Measurements from ENCODE around the gene PAX5. TPM values are rescaled to one million over a fixed set of nuclear protein-coding genes. Genes with fewer than 3 reads are reported as not detected.
A peak's percentile ranks its signal among the peaks of the same experiment; 100 is the strongest.

Gene PAX5
- polyA plus RNA-seq, 1 of the 3 experiments (the other 2 are of a cell fraction) = 0.05 TPM

GRCh38 chr9:36864491-36865410 is 169.3 kb downstream of the PAX5 start:
- POLR2A ChIA-PET = no interaction called here
- WGBS (ENCODE audit: low lambda C conversion rate) = 73% methylated on average over 16 of the region's 31 CpGs
- H3F3A ChIP-seq (replicated peaks; ENCODE audit: insufficient read depth) = no peaks in the 10 kb centered on the region
- DNase-seq = no peak
- no peaks in the 10 kb centered on the region for H3K9me2 ChIP-seq
- TF ChIP-seq FOXJ3 (CRISPR knock-in tag; IDR thresholded peaks at IDR 0.05) (no peak), FOSL2 (IDR thresholded peaks at IDR 0.05; ENCODE audit: borderline replicate concordance, low read depth) (no peak), FOXM1 (IDR thresholded peaks at IDR 0.05; ENCODE audit: low read depth) (no peak)
- H3K4me3 ChIP-seq (ENCODE audit: low read depth in 2 of 2, low read length in 1 of 2) = no peak overlapping the region
- H3K27me3 ChIP-seq (ENCODE audit: insufficient read depth) = peaks cover 31% of the 10 kb centered on the region
- H3K9ac ChIP-seq = no peak overlapping the region
- H2AFZ ChIP-seq (ENCODE audit: low read depth) = no peak overlapping the region
- no peak overlapping the region for H3K27ac ChIP-seq (ENCODE audit: low read depth in 2 of 2, low read length in 1 of 2)
- H3K4me2 ChIP-seq = no peak overlapping the region
- no peaks in the 10 kb centered on the region for H3K36me3 ChIP-seq (replicated peaks in 1 of 2; ENCODE audit: control insufficient read depth in 1 of 2, insufficient read depth in 2 of 2, low read length in 1 of 2)
- H3K9me3 ChIP-seq = no peaks in the 10 kb centered on the region
- no peaks in the 10 kb centered on the region for H4K20me1 ChIP-seq (ENCODE audit: insufficient read depth)
- H3K79me2 ChIP-seq (ENCODE audit: insufficient read depth) = no peaks in the 10 kb centered on the region
- CTCF ChIA-PET = interaction anchor here (0.6 to 6.9 kb wide), 4 partner anchors 9 to 398 kb away, joined by 3 to 68 read pairs (median 4); no protein-coding TSS in a partner anchor
- H3K4me1 ChIP-seq (ENCODE audit: control insufficient read depth in 1 of 2, insufficient read depth in 2 of 2, low read depth in 1 of 2, low read length in 1 of 2) = no peaks in the 10 kb centered on the region; a peak in 1 of 4 replicates

GRCh38 chr9:36862206-36863145 is 171.6 kb downstream of the PAX5 start:
- no peaks in the 10 kb centered on the region for H3K36me3 ChIP-seq (replicated peaks in 1 of 2; ENCODE audit: control insufficient read depth in 1 of 2, insufficient read depth in 2 of 2, low read length in 1 of 2)
- TF ChIP-seq JUND (IDR thresholded peaks at IDR 0.05) (no peak), RAD21 (IDR thresholded peaks at IDR 0.05; ENCODE audit: low read length) (peak; percentile 61), SMC3 (IDR thresholded peaks at IDR 0.05; ENCODE audit: low read depth, low read length) (peak; percentile 51; the same call in 1 of the 2 replicates), CTCF (IDR thresholded peaks at IDR 0.05) (peak; percentile 64), MXI1 (IDR thresholded peaks at IDR 0.05; ENCODE audit: low read depth, low read length) (no peak), SIN3A (IDR thresholded peaks at IDR 0.05; ENCODE audit: borderline replicate concordance, low read depth, low read length) (no peak), IRF3 (IDR thresholded peaks at IDR 0.05; ENCODE audit: low read depth, low read length) (no peak), USF2 (IDR thresholded peaks at IDR 0.05; ENCODE audit: borderline replicate concordance, low read depth, low read length) (no peak), MAX (IDR thresholded peaks at IDR 0.05; ENCODE audit: low read depth) (no peak), ZBTB33 (IDR thresholded peaks at IDR 0.05; ENCODE audit: borderline replicate concordance, low read depth) (no peak), MEF2A (IDR thresholded peaks at IDR 0.05; ENCODE audit: borderline replicate concordance, low read depth) (no peak), YY1 (IDR thresholded peaks at IDR 0.05; ENCODE audit: low read depth) (no peak)
- no peak overlapping the region for H2AFZ ChIP-seq (ENCODE audit: low read depth)
- no peak overlapping the region; a peak in 1 of 4 replicates for H3K4me3 ChIP-seq (ENCODE audit: low read depth in 2 of 2, low read length in 1 of 2)
- H3K9me3 ChIP-seq = no peaks in the 10 kb centered on the region
- H3K4me2 ChIP-seq = no peak overlapping the region
- peak; percentile 80 for DNase-seq
- no peaks in the 10 kb centered on the region for H3K79me2 ChIP-seq (ENCODE audit: insufficient read depth)
- ChIA-PET POLR2A (no interaction called here), CTCF (interaction anchor here (0.6 to 6.9 kb wide), 8 partner anchors 9 to 467 kb away, joined by 3 to 68 read pairs (median 4); no protein-coding TSS in a partner anchor)
- H4K20me1 ChIP-seq (ENCODE audit: insufficient read depth) = no peaks in the 10 kb centered on the region
- no peak overlapping the region for H3K9ac ChIP-seq
- no peaks in the 10 kb centered on the region for H3F3A ChIP-seq (replicated peaks; ENCODE audit: insufficient read depth)
- peaks cover 22% of the 10 kb centered on the region for H3K27me3 ChIP-seq (ENCODE audit: insufficient read depth)
- no peak overlapping the region for H3K27ac ChIP-seq (ENCODE audit: low read depth in 2 of 2, low read length in 1 of 2)
- no peaks in the 10 kb centered on the region for H3K4me1 ChIP-seq (ENCODE audit: control insufficient read depth in 1 of 2, insufficient read depth in 2 of 2, low read depth in 1 of 2, low read length in 1 of 2)
- no peaks in the 10 kb centered on the region for H3K9me2 ChIP-seq
- 33% methylated on average over 7 of the region's 21 CpGs for WGBS (ENCODE audit: low lambda C conversion rate)
